Activated CD8-positive, alpha-beta T cell treated with anti-CD3 and anti-CD28 coated beads for 36 hours (primary cell): Measurements from ENCODE around the gene MAIP1. TPM values are rescaled to one million over a fixed set of nuclear protein-coding genes. Genes with fewer than 3 reads are reported as not detected.

Source experiments
- ATAC-seq: fragments of 200-7000 bp; cut with Tn5 transposase; one replicate; pipeline ENCODE4 v1.10.0; 2021; ENCODE audit warnings: mild to moderate bottlenecking, moderate library complexity
- CTCF ChIA-PET: fragments of 350-600 bp; sonication (Branson Sonifier 250); formaldehyde crosslinking; loops from one replicate; lab custom pipeline; 2021; ENCODE audit warnings: antibody characterized with exemption; lab: Charles Lee
- POLR2A ChIA-PET: fragments of 350-600 bp; sonication (Branson Sonifier 250); formaldehyde crosslinking; loops from one replicate; lab custom pipeline; 2021; ENCODE audit warnings: antibody characterized with exemption; lab: Charles Lee
- DNase-seq: peaks from one replicate; pipeline ENCODE4 v3.0.0-alpha.2; 2020
- H3K27ac Mint-ChIP-seq: one replicate; pipeline ENCODE4 v1.8.0; 2021; ENCODE audit warnings: mild to moderate bottlenecking, mixed read lengths
- H3K27me3 Mint-ChIP-seq: one replicate; pipeline ENCODE4 v1.8.0; 2021; ENCODE audit warnings: mixed read lengths
- H3K36me3 Mint-ChIP-seq: one replicate; pipeline ENCODE4 v1.8.0; 2021; ENCODE audit warnings: low read depth, mixed read lengths
- H3K4me1 Mint-ChIP-seq: one replicate; pipeline ENCODE4 v1.8.0; 2021; ENCODE audit warnings: low read depth, mixed read lengths
- H3K4me3 Mint-ChIP-seq: one replicate; pipeline ENCODE4 v1.8.0; 2021; ENCODE audit warnings: mild to moderate bottlenecking, moderate library complexity, mixed read lengths
- H3K9me3 Mint-ChIP-seq: one replicate; pipeline ENCODE4 v1.8.0; 2021; ENCODE audit warnings: mixed read lengths
- CTCF ChIP-seq: fragments of 200-600 bp; IDR thresholded peaks from one replicate; pipeline ENCODE4 v1.8.0; 2022; ENCODE audit warnings: antibody characterized with exemption, mild to moderate bottlenecking
- intact Hi-C: fragments of 100-400 bp; cut with micrococcal nuclease; formaldehyde crosslinking; loops from one replicate; pipeline ENCODE4 v1.10.0; 2022
- total RNA-seq, 2 experiments: library from RNA; stranded (reverse); gene quantifications; one replicate each; pipeline ENCODE4 v1.2.3, GENCODE V29; 2021

The MAIP1 gene
- total RNA-seq, 2 experiments from 2014 or later: 31.9 to 32.3 TPM

GRCh38 chr2:199929262-199929661, 26.1 kb upstream of the MAIP1 start:
- H3K36me3 Mint-ChIP-seq: peaks cover 28% of the 10 kb centered on the region
- no peak for ATAC-seq
- peaks cover 2% of the 10 kb centered on the region for H3K4me1 Mint-ChIP-seq
- ChIA-PET CTCF (interaction anchor here (1.1 kb wide), 1 partner anchor 12 kb away, joined by 4 read pairs; no protein-coding TSS in a partner anchor), POLR2A (interaction anchor here (0.8 kb wide), 1 partner anchor 9 kb away, joined by 3 read pairs; no protein-coding TSS in a partner anchor)
- peak overlapping the region; percentile 57 for H3K27ac Mint-ChIP-seq
- intact Hi-C loops: loop anchor here (2.0 kb wide), 1 partner anchor 26 kb away; the partner anchor contains the start of genes MAIP1 and TYW5
- H3K27me3 Mint-ChIP-seq: no peaks in the 10 kb centered on the region
- no peaks in the 10 kb centered on the region for H3K9me3 Mint-ChIP-seq
- DNase-seq: no peak
- H3K4me3 Mint-ChIP-seq: no peak overlapping the region
- no peak for TF ChIP-seq CTCF

- DNase-seq (no peak), ATAC-seq (no peak)
- Mint-ChIP-seq H3K27me3 (no peaks in the 10 kb centered on the region), H3K27ac (peak overlapping the region; percentile 64), H3K4me1 (no peaks in the 10 kb centered on the region), H3K9me3 (no peaks in the 10 kb centered on the region), H3K36me3 (peaks cover 23% of the 10 kb centered on the region), H3K4me3 (no peak overlapping the region)
- intact Hi-C loops: no loop called here
- ChIA-PET CTCF (no interaction called here), POLR2A (no interaction called here)
- no peak for TF ChIP-seq CTCF
Observed at GRCh38 chr2:199932312-199932855, 23.0 kb upstream of the MAIP1 start.

DNA sequence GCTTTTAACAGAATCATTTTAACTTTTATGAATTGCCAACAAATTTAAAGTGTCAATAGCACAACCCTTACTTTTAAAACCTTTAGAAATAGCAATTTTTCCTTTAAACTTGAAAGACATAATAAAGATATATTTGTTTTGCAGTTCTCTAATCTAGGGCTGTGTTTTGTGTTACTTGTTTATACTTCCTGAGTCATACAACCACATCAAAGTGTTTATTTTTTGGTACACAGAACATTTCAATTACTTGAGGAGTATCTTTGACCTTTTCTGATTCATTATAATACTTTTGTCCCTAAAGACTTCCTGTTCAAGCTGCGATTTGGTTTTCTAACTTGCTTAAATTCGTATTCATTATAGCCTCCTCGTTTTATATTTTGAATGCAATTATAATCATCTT, 21.9 kb upstream of the MAIP1 start:
- no peak for DNase-seq
- ChIA-PET CTCF (no interaction called here), POLR2A (no interaction called here)
- H3K4me1 Mint-ChIP-seq: no peaks in the 10 kb centered on the region
- ATAC-seq: no peak
- no peak for TF ChIP-seq CTCF
- no peak overlapping the region for H3K4me3 Mint-ChIP-seq
- peaks cover 21% of the 10 kb centered on the region for H3K36me3 Mint-ChIP-seq
- no peaks in the 10 kb centered on the region for H3K9me3 Mint-ChIP-seq
- intact Hi-C loops: no loop called here
- peak overlapping the region; percentile 61 for H3K27ac Mint-ChIP-seq
- no peaks in the 10 kb centered on the region for H3K27me3 Mint-ChIP-seq

DNA sequence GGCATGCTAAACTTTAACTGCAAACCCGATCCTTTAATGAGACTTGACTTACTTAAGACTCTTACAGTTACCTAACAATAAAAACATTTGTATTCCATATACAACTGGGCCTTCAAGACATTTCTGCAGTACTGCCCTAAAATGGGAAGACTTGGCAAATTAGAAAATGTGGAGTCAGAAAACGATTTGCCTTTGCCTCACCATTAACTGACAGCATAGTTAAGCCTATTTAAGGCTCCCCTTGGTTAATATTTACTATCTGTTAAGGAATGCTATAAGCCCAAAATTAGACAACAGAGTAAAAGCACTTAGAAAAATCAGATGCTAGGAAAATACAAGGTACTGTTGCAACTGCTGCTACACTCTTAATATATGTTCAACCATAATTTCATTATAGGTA, 18.8 kb upstream of the MAIP1 start:
- Mint-ChIP-seq H3K4me1 (peaks cover 3% of the 10 kb centered on the region), H3K4me3 (no peak overlapping the region), H3K27me3 (no peaks in the 10 kb centered on the region), H3K27ac (no peak overlapping the region), H3K9me3 (no peaks in the 10 kb centered on the region), H3K36me3 (peaks cover 21% of the 10 kb centered on the region)
- no peak for TF ChIP-seq CTCF
- ChIA-PET POLR2A (no interaction called here), CTCF (no interaction called here)
- DNase-seq (no peak), ATAC-seq (no peak)
- intact Hi-C loops: no loop called here

- Mint-ChIP-seq H3K27ac (no peak overlapping the region), H3K4me1 (peaks cover 5% of the 10 kb centered on the region), H3K27me3 (no peaks in the 10 kb centered on the region), H3K9me3 (no peaks in the 10 kb centered on the region), H3K4me3 (no peak overlapping the region), H3K36me3 (peaks cover 15% of the 10 kb centered on the region)
- peak; percentile 9 for DNase-seq
- peak; percentile 25 for TF ChIP-seq CTCF
- POLR2A ChIA-PET: interaction anchor here (0.8 kb wide), 1 partner anchor 9 kb away, joined by 3 read pairs; no protein-coding TSS in a partner anchor
- intact Hi-C loops: loop anchor here (10.0 kb wide), 2 partner anchors 96 to 1914 kb away; no protein-coding TSS in a partner anchor
- CTCF ChIA-PET: interaction anchor here (0.6 to 2.6 kb wide), 14 partner anchors 9 to 569 kb away, joined by 3 to 12 read pairs (median 4); partner anchors contain the start of genes C2orf69, KCTD18, MAIP1 and TYW5
- ATAC-seq: peak; percentile 80
Observed at GRCh38 chr2:199940373-199940772, 15.0 kb upstream of the MAIP1 start.
